ENCODE results near the gene PTPA.
A peak's percentile ranks its signal among the peaks of the same experiment; 100 is the strongest.

The PTPA gene

GRCh38 chr9:129076640-129077037 lies 34.6 kb upstream of the PTPA start:
- DNase-seq, result no peak
- TF ChIP-seq GATA1 (IDR thresholded peaks at IDR 0.05; ENCODE audit: low read depth, low read length) (no peak), POLR2A (IDR thresholded peaks at IDR 0.05; ENCODE audit: low read length) (no peak)

DNA sequence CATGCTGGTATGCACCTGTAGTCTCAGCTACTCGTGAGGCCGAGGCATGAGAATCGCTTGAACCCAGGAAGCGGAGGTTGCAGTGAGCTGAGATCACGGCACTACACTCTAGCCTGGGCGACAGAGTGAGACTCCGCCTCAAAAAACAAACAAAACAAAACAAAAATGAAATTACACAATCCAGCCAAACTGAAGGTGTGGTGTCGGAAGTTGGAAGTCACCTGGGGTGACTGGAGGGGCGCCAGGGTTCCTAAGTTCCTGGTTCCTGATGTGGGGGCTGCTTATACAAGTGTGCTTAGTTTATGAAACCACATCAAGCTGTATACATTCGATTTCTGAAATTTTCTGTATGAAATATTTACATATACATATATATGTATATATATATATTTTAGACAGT lies 34.0 kb upstream of the PTPA start:
- TF ChIP-seq GATA1 (IDR thresholded peaks at IDR 0.05; ENCODE audit: low read depth, low read length), result no peak
- TF ChIP-seq POLR2A (IDR thresholded peaks at IDR 0.05; ENCODE audit: low read length), result no peak
- no peak for DNase-seq

DNA sequence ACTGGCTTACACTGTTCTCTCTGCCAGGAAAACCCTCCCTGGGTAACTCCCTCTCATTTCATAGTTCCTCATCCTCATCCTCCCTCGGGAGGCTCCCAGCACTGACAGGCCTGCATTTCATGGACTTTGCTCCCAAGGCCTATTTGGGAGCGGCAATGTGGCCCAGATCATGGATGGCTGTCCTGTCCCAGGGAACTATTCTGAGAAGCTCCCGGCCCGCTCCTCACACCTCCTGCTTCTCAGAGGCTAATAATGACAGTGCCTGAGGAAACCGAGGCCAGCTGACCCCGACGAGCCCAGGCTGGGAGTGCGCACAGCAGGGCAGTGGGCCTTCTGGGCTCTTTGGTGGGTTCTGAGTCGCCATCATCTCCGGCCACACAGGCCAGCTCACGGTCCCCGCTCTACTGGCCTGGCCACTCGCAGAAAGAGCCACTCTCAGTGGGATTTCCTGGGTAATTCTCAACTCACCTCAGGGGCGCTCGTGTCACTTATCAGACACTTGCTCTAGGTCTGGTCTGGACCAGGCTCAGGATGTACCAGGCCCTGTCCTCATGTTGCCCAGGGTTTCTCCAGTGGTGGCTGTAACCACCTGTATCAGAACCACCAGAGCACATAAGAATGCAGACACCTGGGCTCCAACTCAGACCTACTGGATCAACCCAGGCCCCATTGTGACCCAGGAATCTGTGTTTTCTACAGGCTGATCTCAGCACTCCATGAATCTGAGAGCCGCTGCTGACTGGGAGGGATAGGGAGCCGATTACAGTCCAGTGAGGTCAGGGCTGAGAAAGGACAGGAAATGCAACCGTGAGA lies 32.3 kb upstream of the PTPA start:
- peak in 1 of 2 experiments; percentile 24 for DNase-seq
- no peak for TF ChIP-seq GATA1 (IDR thresholded peaks at IDR 0.05; ENCODE audit: low read depth, low read length)

DNA sequence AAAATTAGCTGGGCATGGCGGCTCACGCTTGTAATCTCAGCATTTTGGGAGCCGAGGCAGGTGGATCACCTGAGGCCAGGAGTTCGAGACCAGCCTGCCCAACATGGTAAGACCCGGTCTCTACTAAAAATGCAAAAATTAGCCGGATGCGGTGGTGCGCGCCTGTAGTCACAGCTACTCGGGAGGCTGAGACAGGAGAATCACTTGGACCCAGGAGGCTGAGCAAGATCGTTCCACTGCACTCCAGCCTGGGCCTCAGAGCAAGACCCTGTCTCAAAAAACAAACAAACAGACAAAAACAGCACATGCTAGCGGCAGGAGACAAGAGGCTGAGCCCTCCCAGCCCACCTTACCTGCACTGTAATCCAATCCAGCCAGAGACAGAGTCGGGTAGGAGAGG lies 31.4 kb upstream of the PTPA start:
- TF ChIP-seq POLR2A (IDR thresholded peaks at IDR 0.05; ENCODE audit: low read length) (no peak), GATA1 (IDR thresholded peaks at IDR 0.05; ENCODE audit: low read depth, low read length) (no peak)

GRCh38 chr9:129080298-129080600 lies 31.0 kb upstream of the PTPA start:
- no peak for TF ChIP-seq POLR2A (IDR thresholded peaks at IDR 0.05; ENCODE audit: low read length)
- no peak for TF ChIP-seq GATA1 (IDR thresholded peaks at IDR 0.05; ENCODE audit: low read depth, low read length)
- DNase-seq, result no peak

More for the DNA sequence above, 31.4 kb upstream of the PTPA start:
- DNase-seq, result peak in 1 of 2 experiments; percentile 40

- TF ChIP-seq GATA1 (IDR thresholded peaks at IDR 0.05; ENCODE audit: low read depth, low read length) (no peak), POLR2A (IDR thresholded peaks at IDR 0.05; ENCODE audit: low read length) (peak; percentile 73)
- DNase-seq, result peak; percentile 99 to 100
These were observed 30.4 kb upstream of the PTPA start, which contains the start of gene DOLPP1 for GRCh38 chr9:129080601-129081387. Gene DOLPP1, plus strand, starts transcription at chr9:129081111. Its CDS starts 21 bp downstream, at chr9:129081132.

DNA sequence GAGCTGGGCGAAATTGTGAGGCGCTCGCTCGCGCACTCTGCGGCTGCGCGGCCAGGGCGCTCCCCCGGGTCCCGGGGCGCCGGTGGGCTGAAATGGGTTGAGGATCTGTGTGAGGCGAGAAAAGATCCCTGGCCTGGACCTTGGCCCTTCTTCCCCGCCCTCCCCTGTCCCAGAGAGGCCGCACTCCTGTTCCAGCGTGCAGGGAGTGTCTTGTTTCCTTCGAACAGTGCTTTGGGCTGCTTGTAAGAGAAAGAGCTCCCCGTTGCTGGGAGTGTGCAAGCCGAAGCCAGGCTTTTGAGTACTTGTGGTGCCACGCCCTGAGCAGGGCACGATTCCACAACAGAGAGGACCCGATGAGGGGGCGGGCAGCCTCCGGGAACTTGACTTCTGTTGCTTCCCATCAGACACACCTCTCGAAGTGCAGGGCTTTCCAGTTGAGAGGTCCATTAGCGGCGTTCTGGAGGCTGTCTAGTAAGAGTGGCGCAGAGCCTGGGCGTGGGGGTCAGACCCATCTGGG lies 29.8 kb upstream of the PTPA start:
- TF ChIP-seq POLR2A (IDR thresholded peaks at IDR 0.05; ENCODE audit: low read length), result no peak
- no peak for TF ChIP-seq GATA1 (IDR thresholded peaks at IDR 0.05; ENCODE audit: low read depth, low read length)
- DNase-seq, result peak; percentile 78 to 85

- no peak for DNase-seq
- TF ChIP-seq POLR2A (IDR thresholded peaks at IDR 0.05; ENCODE audit: low read length), result no peak
- no peak for TF ChIP-seq GATA1 (IDR thresholded peaks at IDR 0.05; ENCODE audit: low read depth, low read length)
These were observed 27.1 kb upstream of the PTPA start for GRCh38 chr9:129084087-129084486.

DNA sequence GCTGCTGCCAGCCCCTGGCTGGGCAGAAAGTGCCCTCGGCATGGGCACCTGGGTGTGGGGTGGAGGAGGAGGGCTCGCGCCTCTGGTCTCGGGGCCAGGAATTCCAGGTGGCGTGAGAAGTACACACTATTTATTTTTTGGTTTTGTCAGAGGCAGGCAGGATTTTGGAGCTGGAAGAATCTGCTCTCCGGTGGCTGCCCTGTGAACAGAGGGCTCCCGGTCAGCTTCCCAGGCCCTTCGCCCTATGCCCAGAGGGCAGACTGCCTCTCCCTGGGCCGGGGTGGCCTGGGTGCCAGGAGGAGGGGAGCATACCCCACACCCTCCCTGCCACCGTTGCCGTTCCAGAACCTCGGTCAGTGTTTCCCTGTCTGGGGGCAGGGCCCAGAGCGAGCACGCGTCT lies 22.0 kb upstream of the PTPA start:
- TF ChIP-seq GATA1 (IDR thresholded peaks at IDR 0.05; ENCODE audit: low read depth, low read length), result no peak
- no peak for TF ChIP-seq POLR2A (IDR thresholded peaks at IDR 0.05; ENCODE audit: low read length)
- no peak for DNase-seq

GRCh38 chr9:129093602-129094386 lies 17.4 kb upstream of the PTPA start:
- TF ChIP-seq POLR2A (IDR thresholded peaks at IDR 0.05; ENCODE audit: low read length), result no peak
- TF ChIP-seq GATA1 (IDR thresholded peaks at IDR 0.05; ENCODE audit: low read depth, low read length), result no peak
- DNase-seq, result no peak

DNA sequence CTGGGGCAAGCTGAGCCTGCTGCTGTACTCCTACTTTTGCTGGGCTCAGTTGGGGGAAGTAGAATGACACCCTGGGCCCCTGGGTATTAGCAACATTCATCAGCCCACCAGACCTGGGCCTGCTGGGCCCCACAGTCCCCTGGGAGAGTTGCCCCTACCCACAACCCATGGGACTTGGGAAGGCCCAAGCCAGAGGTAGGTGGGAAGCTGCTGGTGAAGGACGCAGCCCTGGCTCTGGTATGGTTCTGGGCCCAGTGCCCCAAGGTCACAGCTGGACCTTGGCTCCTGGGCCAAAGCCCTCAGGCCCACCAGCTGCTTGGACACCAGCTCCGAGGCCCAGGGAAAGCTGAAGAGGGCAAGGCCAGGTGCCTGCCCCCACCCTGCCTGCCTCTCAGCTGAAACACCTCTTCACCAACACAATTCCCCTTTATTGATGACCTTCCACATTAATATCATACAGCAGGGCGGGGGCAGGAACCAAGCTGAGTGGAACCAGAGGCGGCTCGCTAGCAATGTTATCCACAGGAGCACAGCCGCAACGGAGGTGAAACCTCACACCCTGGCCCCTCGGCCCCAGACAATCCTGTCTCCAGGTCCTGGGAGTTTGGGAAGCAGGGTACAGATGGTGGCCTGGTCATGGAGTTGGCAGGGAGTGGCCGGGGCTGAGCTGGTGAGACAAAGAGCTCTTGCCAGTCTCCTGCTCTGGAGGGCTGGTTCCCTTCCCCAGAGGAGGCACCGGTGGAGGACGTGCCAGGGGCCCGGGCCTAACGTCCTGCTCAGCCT lies 16.6 kb upstream of the PTPA start:
- no peak for TF ChIP-seq POLR2A (IDR thresholded peaks at IDR 0.05; ENCODE audit: low read length)
- no peak for TF ChIP-seq GATA1 (IDR thresholded peaks at IDR 0.05; ENCODE audit: low read depth, low read length)
- DNase-seq, result no peak

DNA sequence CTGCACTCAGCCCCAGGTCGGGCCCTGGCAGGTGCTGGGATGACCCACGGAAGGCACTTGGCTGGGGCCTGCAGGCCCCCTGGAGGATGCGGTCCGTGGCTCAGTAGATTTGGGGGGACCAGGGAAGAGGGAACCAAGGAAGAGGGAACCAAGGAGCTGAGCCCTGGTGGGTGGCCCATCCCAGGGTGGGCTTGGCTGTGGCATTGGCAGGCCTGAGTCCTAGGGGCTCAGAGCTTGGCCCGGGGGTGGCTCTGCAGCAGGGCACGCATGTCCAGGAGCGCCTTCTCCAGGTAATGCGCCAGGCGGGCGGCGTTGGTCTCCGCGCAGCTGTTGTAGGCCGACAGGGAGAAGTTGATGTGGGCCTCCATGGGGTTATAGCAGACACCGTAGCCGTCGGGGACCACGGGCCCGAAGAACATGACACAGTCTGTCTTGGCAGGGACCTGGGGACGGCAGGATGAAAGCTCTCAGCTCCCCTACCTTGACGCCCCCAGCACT lies 16.0 kb upstream of the PTPA start:
- DNase-seq, result no peak
- TF ChIP-seq GATA1 (IDR thresholded peaks at IDR 0.05; ENCODE audit: low read depth, low read length), result no peak
- no peak for TF ChIP-seq POLR2A (IDR thresholded peaks at IDR 0.05; ENCODE audit: low read length)

DNA sequence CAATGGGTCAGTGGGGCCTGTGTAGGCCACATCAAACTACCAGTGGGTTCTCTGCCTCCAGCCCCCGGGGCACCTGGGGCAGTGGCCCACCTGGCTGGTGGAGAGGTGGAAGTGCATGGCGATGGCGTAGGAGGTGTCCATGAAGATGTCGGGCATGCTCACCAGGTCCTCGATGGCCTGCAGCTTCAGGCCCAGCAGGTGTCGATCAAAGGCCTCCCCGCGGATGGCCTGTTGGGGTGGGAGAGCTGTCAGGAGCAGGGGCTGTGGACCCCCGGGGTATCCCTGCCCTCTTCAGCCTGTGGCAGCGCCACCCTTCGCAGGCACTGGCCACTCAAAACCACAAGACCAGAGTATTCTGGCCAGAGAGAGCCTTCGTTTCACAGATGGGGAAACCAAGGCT lies 15.3 kb upstream of the PTPA start:
- no peak for TF ChIP-seq POLR2A (IDR thresholded peaks at IDR 0.05; ENCODE audit: low read length)
- no peak for TF ChIP-seq GATA1 (IDR thresholded peaks at IDR 0.05; ENCODE audit: low read depth, low read length)
- no peak for DNase-seq
